ENCODE results near the gene UBTF.

DNA sequence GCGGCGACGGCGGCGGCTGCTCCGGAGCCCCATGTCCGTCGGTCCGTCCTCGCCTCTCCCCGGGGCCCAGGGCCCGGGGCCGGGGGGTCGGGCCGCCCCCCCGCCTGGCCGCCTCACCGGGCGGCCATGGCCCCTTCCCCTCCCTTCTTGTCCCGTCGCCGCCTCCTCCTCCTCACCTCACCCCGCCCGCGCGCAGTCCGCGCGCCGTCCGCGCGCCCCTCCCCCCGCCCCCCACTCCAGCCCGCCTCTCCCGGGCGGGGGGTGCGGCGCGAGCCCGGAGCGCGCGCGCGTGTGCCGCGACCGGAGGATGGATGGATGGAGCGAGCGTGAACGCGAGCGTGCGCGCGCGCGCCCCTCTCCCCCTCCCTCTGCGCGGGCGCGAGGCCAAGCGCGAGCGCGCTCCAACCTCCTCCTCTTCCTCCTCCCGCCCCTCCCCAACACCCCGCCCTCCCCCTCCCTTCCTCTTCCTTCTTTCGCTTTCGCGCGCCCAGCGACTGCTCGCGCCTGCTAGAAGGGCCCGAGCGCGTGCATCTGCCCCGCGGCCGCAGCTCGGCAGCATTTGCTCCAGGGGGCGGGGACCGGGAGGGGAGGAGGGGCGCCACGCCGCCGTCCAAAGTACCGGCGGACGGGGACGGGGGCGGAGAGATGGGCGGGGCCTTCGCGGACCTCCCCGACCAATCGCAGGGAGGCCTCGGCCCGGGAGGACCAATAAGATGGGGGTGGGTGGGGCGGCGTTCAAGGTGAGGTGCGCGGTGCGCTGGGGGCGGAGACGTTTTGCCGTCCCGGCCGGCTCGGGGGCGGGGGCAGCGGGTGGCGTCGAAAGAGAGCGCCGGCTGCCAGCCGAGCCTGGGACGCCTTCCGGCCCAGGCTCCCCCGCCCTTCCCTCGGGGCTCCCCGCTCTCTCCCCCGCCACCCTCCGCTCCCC lies 19.7 kb downstream of the UBTF start, which contains the start of gene ATXN7L3:
- TF ChIP-seq CTCF (IDR thresholded peaks at IDR 0.05) (no peak), POLR2A (IDR thresholded peaks at IDR 0.05) (no peak), POLR2AphosphoS5 (IDR thresholded peaks at IDR 0.05) (peak; percentile 35 to 67 (median 64)), EP300 (IDR thresholded peaks at IDR 0.05) (no peak)
